ENCODE measurements around the gene ABCG5.

DNA sequence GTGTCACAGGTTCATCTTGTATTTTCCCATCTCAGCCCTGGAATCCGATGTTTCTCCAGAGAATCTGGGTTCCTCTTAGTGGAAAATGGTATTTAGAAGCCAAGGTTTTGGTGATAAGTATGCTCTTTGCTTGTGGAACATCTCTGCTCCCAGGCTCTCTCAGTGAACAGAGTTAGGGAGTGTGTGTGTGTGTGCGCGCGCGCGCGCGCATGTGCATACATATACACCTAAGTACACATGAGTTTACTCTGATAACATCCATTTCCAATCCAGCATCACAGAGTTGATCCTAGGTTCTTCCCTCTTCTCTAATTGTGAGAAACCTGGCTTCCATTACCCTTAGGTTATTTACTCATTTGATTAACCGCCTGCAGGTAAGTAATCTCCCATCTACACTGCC, 41.8 kb upstream of the ABCG5 start:
- TF ChIP-seq, protein P1, sequence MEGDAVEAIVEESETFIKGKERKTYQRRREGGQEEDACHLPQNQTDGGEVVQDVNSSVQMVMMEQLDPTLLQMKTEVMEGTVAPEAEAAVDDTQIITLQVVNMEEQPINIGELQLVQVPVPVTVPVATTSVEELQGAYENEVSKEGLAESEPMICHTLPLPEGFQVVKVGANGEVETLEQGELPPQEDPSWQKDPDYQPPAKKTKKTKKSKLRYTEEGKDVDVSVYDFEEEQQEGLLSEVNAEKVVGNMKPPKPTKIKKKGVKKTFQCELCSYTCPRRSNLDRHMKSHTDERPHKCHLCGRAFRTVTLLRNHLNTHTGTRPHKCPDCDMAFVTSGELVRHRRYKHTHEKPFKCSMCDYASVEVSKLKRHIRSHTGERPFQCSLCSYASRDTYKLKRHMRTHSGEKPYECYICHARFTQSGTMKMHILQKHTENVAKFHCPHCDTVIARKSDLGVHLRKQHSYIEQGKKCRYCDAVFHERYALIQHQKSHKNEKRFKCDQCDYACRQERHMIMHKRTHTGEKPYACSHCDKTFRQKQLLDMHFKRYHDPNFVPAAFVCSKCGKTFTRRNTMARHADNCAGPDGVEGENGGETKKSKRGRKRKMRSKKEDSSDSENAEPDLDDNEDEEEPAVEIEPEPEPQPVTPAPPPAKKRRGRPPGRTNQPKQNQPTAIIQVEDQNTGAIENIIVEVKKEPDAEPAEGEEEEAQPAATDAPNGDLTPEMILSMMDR (optimal IDR thresholded peaks at IDR 0.05 in 1 of 3, IDR thresholded peaks at IDR 0.05 in 1 of 3, conservative IDR thresholded peaks at IDR 0.05 in 1 of 3; ENCODE audit: extremely low read depth in 1 of 3, insufficient read depth in 2 of 3, low read length in 3 of 3) = no peak
- TF ChIP-seq EZH2 (IDR thresholded peaks at IDR 0.05; ENCODE audit: low read length) = no peak
